Parathyroid adenoma (tissue), 2 donors: Measurements from ENCODE around the gene SLC12A2.

ENCODE experiments used
- H2AFZ ChIP-seq: fragments of 300-600 bp; sonication (generic); one replicate; pipeline ENCODE4 v1.7.0; 2017; ENCODE audit warnings: antibody characterized with exemption, mild to moderate bottlenecking
- H3K27ac ChIP-seq: fragments of 300-600 bp; sonication (generic); one replicate; pipeline ENCODE4 v1.7.0; 2017
- H3K27me3 ChIP-seq: fragments of 300-600 bp; sonication (generic); one replicate; pipeline ENCODE4 v1.7.0; 2017; ENCODE audit warnings: low read length; ENCODE audit not compliant: control insufficient read depth, insufficient read depth
- H3K36me3 ChIP-seq: fragments of 300-600 bp; sonication (generic); one replicate; pipeline ENCODE4 v1.7.0; 2017; ENCODE audit warnings: low read length; ENCODE audit not compliant: control insufficient read depth, insufficient read depth
- H3K4me1 ChIP-seq: fragments of 300-600 bp; sonication (generic); one replicate; pipeline ENCODE4 v1.7.0; 2017; ENCODE audit warnings: control low read depth
- H3K4me2 ChIP-seq: fragments of 300-600 bp; sonication (generic); one replicate; pipeline ENCODE4 v1.7.0; 2017; ENCODE audit warnings: low read length
- H3K4me3 ChIP-seq: fragments of 300-600 bp; sonication (generic); one replicate; pipeline ENCODE4 v1.7.0; 2017; ENCODE audit warnings: low read depth, low read length
- H3K79me2 ChIP-seq: fragments of 300-600 bp; sonication (generic); one replicate; pipeline ENCODE4 v1.7.0; 2017; ENCODE audit warnings: control low read depth
- H3K9ac ChIP-seq: fragments of 300-600 bp; sonication (generic); one replicate; pipeline ENCODE4 v1.7.0; 2017; ENCODE audit warnings: mild to moderate bottlenecking
- H3K9me3 ChIP-seq: fragments of 300-600 bp; sonication (generic); one replicate; pipeline ENCODE4 v1.7.0; 2017; ENCODE audit warnings: low read length; ENCODE audit not compliant: control insufficient read depth
- CTCF ChIP-seq: fragments of 300-600 bp; sonication (generic); IDR thresholded peaks from one replicate; pipeline ENCODE4 v1.7.0; 2017; ENCODE audit warnings: antibody characterized with exemption, mild to moderate bottlenecking
- donor health status: primary hyperparathyroidism.

Gene SLC12A2

GRCh38 chr5:128199104-128199503 lies 115.5 kb downstream of the SLC12A2 start:
- Histone ChIP-seq H3K27me3 (no peaks in the 10 kb centered on the region), H3K4me2 (no peak overlapping the region), H3K4me3 (no peak overlapping the region), H3K9ac (no peak overlapping the region), H3K36me3 (no peaks in the 10 kb centered on the region), H3K9me3 (no peaks in the 10 kb centered on the region), H3K4me1 (peaks cover 48% of the 10 kb centered on the region), H3K27ac (no peak overlapping the region), H2AFZ (no peak overlapping the region), H3K79me2 (no peaks in the 10 kb centered on the region)
- TF ChIP-seq CTCF, result no peak

GRCh38 chr5:128199611-128200010 lies 116.0 kb downstream of the SLC12A2 start:
- Histone ChIP-seq H3K4me3 (no peak overlapping the region), H2AFZ (no peak overlapping the region), H3K27me3 (no peaks in the 10 kb centered on the region), H3K79me2 (no peaks in the 10 kb centered on the region), H3K4me2 (no peak overlapping the region), H3K27ac (no peak overlapping the region), H3K9ac (no peak overlapping the region), H3K4me1 (peaks cover 48% of the 10 kb centered on the region), H3K36me3 (no peaks in the 10 kb centered on the region), H3K9me3 (no peaks in the 10 kb centered on the region)
- no peak for TF ChIP-seq CTCF

- H3K4me1 ChIP-seq, result peaks cover 46% of the 10 kb centered on the region
- no peak overlapping the region for H3K9ac ChIP-seq
- peak overlapping the region; percentile 81 for H2AFZ ChIP-seq
- H3K36me3 ChIP-seq, result no peaks in the 10 kb centered on the region
- H3K27me3 ChIP-seq, result no peaks in the 10 kb centered on the region
- peak overlapping the region; percentile 20 for H3K27ac ChIP-seq
- H3K4me3 ChIP-seq, result peak overlapping the region; percentile 13
- no peaks in the 10 kb centered on the region for H3K79me2 ChIP-seq
- TF ChIP-seq CTCF, result peak; percentile 98
- H3K9me3 ChIP-seq, result no peaks in the 10 kb centered on the region
- H3K4me2 ChIP-seq, result peak overlapping the region; percentile 53
Measured at GRCh38 chr5:128201065-128201926, 117.7 kb downstream of the SLC12A2 start.

- Histone ChIP-seq H3K4me2 (no peak overlapping the region), H3K9ac (no peak overlapping the region), H3K4me1 (peaks cover 36% of the 10 kb centered on the region), H3K36me3 (no peaks in the 10 kb centered on the region), H3K27ac (no peak overlapping the region), H3K4me3 (no peak overlapping the region), H2AFZ (no peak overlapping the region), H3K27me3 (no peaks in the 10 kb centered on the region), H3K79me2 (no peaks in the 10 kb centered on the region), H3K9me3 (no peaks in the 10 kb centered on the region)
- TF ChIP-seq CTCF, result no peak
Measured at GRCh38 chr5:128202320-128202719, 118.8 kb downstream of the SLC12A2 start.

- Histone ChIP-seq H3K4me3 (no peak overlapping the region), H3K79me2 (no peaks in the 10 kb centered on the region), H3K27me3 (no peaks in the 10 kb centered on the region), H3K4me2 (no peak overlapping the region), H3K4me1 (no peaks in the 10 kb centered on the region), H3K27ac (no peak overlapping the region), H3K9me3 (no peaks in the 10 kb centered on the region), H3K9ac (no peak overlapping the region), H2AFZ (no peak overlapping the region), H3K36me3 (no peaks in the 10 kb centered on the region)
- TF ChIP-seq CTCF, result no peak
Measured at GRCh38 chr5:128208436-128208835, 124.9 kb downstream of the SLC12A2 start.
